ENCODE results near the gene FRMD4B.
"Not testable (repeated sequence)": the region's sequence is repeated elsewhere in the genome, so short reads cannot be mapped to it uniquely, and the experiment has no call there.

Gene FRMD4B

DNA sequence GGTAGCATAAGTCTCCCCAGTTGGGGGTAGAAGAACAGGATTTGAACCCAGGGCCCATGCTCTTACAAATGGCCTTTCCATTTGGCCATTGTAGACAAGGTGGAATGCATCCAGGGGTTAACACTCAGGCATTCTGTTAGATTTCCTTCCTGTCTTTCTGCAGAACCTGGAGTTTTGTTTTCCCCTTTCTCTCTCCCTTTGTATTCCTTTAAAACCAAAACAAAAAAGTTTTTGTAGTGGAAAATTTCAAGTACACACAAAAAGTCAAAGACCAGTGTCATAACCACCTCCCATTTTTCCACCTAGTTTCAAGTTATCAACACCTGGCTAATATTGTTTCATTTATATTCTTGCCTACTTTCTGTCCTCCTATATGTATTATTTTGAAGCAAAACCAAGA is 26.0 kb downstream of the FRMD4B start:
- DNase-seq, result no peak

GRCh38 chr3:69359339-69359893 is 26.5 kb downstream of the FRMD4B start:
- DNase-seq, result no peak

DNA sequence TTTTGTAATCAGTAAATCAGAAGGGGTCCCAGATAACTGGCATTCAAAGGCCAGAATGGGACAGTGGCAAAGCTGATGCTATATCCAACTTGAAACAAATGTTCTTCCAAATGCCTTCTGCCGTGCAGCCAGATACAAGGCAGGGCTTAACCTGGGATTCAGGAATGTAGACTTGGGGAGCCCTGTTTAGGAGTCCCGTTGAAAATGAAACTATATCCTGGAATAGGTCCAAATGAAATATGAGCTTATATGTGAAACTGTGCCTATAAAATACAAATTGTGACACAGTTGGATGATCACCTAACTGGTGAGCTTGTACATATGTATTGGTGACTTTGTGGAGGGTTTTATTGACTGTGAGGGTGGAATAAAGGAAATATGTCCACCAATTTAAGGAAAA is 28.7 kb downstream of the FRMD4B start:
- no peak for DNase-seq

DNA sequence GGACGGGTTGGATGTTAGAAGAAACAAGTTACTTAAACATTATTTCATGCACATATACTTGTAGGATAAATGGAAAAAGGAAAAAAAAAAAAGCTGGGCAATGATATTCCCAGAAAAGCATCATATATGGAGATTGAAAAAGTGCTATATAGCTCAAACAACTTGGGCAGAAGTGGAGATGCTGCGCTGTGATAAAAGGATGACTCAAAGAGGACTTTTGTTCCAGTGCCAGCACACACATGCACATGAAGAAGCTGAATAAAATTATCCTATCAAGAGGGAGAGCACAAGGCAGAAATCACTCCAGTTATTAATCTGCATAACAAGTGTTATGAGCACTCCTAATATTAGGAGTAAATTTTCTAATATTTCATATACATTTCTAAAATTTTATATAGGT is 30.9 kb downstream of the FRMD4B start:
- no peak for DNase-seq

DNA sequence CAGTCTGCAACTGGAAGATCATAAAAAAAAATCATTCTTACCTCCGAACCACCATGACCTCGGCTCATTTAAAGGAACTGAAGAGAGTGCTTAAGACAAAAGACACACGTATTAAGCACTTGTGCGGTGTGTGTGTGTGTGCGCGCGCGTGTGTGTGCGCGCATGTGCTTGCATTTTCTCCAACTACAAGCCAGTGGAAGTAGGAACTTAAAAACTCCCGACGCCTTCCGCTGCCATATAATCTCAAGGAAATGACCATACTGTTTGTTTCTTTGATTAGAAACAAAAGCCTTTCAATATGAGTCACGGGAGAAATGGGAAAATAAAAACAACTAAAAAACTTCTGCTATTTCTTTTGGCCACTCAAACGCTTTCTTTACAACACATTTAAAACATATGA is 32.4 kb downstream of the FRMD4B start:
- DNase-seq, result no peak

DNA sequence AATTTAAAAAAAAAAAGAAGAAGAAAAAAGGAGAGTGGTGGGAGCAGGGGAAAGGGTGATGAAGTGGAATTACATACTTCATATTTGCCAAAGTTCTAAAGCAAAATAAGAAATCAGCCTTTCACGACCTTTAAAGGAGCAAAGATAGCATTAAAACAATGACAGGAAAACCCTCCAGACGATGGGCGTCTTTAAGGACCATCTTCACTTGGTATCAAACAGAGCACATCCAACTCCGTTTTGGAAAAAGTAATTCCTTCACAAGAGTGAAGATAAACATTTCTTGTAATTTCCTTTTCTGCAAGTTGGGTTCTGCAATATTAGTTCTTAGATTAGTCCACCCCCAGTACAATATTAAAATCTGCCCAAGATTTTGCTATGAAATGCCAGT is 32.8 kb downstream of the FRMD4B start:
- DNase-seq, result no peak

DNA sequence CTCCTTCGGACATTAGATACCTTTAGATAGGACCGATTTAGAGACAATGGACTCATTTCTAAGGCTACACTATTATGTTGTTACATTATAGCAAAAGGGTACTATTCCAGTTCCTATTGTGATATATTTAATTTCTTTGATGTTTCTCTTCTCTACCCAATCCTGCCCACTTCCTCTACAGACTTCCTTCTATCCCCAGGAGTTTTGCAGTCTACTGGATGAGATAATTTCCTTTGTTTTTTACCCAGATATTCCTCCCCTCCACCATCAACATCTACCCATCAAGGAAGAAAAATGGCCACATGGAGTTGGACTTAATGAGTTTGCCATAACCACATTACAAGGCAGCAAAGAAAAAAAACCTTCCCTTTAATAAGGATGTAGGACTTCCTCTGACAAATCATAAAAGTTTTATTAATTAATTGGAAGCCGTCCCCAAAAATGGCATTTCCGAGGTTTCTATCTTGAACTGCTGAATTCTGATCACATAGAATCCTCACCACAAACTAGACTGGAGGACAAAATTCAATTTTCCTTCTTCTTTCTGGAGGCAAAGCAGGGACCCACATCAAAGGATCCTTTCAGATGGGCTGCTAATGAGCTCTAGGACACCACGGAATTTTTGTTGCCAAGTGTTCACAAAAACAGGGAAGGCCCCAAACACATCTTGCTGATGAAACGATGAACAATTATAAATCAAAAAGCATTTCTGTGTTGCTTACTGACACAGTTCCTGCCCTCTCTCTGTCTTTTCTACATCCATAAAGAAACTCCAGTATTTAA is 33.4 kb downstream of the FRMD4B start:
- DNase-seq, result no peak

GRCh38 chr3:69343875-69344274 is 42.0 kb downstream of the FRMD4B start:
- no peak for DNase-seq

- DNase-seq, result no peak
Measured at GRCh38 chr3:69342074-69342473, 43.8 kb downstream of the FRMD4B start.

DNA sequence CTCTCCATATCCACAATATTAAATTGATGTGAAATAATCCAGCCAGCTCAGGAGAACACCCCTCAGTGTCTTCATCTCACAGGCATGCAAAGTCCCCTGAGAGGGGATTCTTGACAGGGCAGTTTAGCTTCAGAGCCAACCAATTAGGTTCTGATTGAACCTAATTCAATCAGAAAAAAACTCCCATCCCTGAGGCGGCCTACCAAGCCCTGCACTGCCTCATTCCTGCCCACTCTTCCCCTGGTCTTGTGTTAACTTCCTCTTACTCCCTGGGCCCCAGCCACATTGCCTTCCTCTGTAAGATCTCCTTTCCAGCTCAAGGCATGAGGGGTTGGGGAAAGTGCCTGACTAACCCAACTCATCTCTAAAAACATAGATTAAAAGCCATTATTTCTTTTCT is 46.1 kb downstream of the FRMD4B start:
- DNase-seq, result no peak

- DNase-seq, result no peak
Measured at GRCh38 chr3:69338911-69339310, 47.0 kb downstream of the FRMD4B start.

- DNase-seq, result no peak
Measured at GRCh38 chr3:69332934-69333333, 53.0 kb downstream of the FRMD4B start.

DNA sequence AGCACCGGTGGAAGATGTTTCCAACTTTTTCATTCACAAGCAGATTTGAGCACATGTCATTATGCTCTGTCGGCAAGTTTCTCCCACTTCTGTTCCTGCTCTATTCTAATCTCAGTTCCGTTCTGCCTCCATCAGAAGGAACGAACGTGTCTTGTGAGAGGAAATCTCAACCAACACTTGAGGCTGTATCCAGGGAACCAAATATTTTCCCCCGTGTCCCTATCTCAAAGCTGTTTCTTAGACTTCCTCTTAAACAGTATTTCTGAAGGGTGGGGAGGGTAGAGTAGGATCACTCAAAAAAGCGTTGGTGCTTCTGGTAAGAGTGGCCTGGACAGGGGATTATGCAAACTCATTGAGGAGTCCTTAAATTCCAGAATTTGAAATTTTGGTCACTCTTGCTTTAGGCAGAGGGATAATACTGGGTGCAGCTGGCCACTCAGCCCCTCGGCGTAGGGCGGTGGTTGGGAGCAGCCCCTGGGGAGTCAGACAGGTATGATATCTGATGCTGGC is 54.9 kb downstream of the FRMD4B start:
- no peak for DNase-seq

- DNase-seq, result no peak
Measured at GRCh38 chr3:69329892-69330291, 56.0 kb downstream of the FRMD4B start.

- no peak for DNase-seq
Measured at GRCh38 chr3:69328963-69329302, 57.0 kb downstream of the FRMD4B start.

DNA sequence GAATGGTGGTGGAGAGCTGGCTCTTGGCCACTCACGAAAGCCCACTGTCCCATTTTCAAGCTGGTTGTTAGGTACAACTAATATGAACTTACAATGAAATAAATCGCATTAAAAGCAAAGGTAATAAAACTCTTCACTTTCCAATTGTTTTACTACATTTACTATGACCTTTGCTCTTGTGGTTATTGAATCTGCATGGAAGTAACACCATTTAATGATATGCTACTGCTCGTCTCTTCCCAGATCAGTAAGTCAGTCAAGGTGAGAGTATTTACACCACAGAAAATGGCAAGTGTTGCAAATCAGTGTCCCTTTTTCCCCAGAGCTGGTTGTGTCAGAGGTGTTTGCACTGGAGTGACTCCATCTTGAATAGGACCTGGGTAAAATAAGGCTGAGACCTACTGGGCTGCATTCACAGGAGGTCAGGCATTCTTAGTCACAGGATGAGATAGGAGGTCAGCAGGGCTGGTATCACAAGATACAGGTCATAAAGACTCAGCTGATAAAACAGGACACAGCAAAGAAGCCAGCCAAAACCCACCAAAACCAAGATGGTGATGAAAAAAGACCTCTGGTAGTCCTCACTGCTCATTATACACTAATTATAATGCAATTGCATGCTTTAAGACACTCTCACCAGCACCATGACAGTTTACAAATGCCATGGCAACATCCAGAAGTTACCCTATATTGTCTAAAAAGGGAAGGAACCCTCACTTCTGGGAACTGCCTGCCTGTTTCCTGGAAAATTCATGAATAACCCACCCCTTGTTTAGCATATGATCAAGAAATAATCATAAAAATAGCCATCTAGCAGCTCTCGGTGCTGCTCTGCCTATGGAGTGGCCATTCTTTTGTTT is 57.6 kb downstream of the FRMD4B start:
- no peak for DNase-seq

- no peak for DNase-seq
Measured at GRCh38 chr3:69326855-69327300, 59.0 kb downstream of the FRMD4B start.

DNA sequence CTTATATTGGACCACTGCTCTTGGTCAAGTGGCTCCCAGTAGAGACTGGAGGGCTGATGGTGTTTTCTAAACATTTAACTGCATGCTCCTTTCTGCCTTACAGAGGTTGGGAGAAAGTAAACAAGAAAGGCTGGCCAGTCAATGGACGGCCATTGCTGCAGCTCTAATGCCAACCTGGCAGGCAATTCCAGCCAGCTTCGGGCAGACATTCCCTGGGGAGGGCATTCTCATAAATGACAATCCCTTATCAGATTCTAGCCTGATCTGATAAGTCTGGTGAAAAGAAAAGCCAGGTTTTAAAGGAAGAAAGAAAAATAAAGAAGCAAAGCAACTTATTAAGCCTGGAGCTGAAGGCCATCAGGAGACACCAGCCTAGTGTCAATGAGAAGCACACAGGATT is 60.7 kb downstream of the FRMD4B start:
- DNase-seq, result no peak

DNA sequence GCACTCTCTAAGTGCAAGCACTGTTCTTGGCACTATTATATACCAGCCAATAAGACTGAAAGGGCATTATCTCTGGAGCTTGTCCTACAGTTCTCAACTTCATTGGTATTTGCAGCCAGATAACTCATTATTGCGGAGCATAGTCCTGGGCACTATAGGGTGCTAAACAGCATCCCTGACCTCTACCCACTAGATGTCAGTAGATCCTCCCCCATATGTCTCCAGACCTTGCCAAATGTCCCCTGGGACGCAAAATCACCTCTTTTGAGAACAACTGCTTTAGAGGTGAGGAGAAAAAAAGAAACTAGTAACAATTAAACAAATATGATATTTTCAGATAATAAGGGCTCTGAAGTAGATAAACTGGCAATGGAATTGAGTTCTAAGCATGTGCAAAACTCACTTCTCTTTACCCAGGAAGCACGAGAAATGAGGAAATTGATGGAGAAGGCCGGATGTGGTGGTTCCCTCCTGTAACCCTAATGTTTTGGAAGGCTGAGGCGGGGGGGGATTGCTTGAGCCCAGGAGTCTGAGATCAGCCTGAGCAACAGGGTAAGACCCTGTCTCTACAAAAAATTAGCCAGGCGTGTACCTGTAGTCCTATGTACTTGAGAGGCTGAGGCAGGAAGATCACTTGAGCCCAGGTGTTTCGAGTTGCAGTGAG is 61.4 kb downstream of the FRMD4B start:
- DNase-seq, result no peak

- no peak for DNase-seq
Measured at GRCh38 chr3:69323941-69324340, 61.9 kb downstream of the FRMD4B start.

DNA sequence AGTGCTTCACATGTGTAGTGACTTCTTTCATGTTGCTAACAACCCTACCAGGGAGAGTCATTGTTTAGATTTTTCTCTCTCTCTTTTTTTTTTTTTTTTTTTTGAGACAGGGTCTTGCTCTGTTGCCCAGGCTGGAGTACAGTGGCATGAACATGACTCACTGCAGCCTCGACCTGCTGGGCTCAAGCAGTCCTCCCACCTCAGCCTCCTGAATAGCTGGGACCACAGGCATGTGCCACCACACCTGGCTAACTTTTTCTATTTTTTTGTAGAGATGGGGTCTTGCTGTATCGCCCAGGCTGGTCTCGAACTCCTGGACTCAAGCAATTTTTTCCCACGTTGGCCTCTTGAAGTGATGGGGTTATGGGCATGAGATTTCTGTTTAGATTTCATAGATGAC is 63.4 kb downstream of the FRMD4B start:
- DNase-seq, result not testable (repeated sequence)

DNA sequence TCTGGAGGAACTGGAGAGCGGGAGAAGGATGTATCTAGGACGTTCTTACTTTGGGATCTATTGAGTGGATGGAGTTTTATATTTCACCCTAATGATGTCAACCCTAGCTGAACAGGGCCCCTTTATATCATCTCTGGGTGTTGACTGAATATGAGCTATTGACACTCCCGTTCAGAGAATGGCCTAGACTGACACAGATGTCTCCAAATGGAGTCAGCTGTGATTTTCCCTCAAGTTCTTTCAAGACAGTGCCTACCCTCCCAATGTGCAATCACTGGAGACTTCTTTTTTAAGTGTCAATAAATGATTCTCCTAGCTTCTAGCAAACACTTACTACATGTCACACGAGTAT is 63.8 kb downstream of the FRMD4B start:
- no peak for DNase-seq

All from right forelimb (tissue), 1 donor.